SK-N-SH treated with all-trans-retinoic acid at 6 μM for 48 hours (cell line): ENCODE data around the gene TUFT1.

Experiments
- ATAC-seq: fragments of 200-7000 bp; cut with Tn5 transposase; 3 replicates; pipeline ENCODE4 v1.9.1; 2020; ENCODE audit warnings: mild to moderate bottlenecking, moderate library complexity
- ARNTL ChIP-seq: fragments of 450-650 bp; formaldehyde crosslinking; IDR thresholded peaks from 2 replicates; pipeline ENCODE4 v1.5.0; 2020; ENCODE audit warnings: low read depth, mild to moderate bottlenecking, moderate library complexity, borderline replicate concordance
- CSDC2 ChIP-seq: fragments of 250-450 bp; sonication (Bioruptor Pico); IDR thresholded peaks from 2 replicates; pipeline ENCODE4 v1.5.0; 2020; ENCODE audit warnings: mild to moderate bottlenecking, moderate library complexity
- ESRRG ChIP-seq: fragments of 250-450 bp; sonication (Bioruptor Pico); IDR thresholded peaks from 2 replicates; pipeline ENCODE4 v1.6.1; 2021; ENCODE audit warnings: mild to moderate bottlenecking
- GLIS3 ChIP-seq: fragments of 250-450 bp; sonication (Bioruptor Pico); IDR thresholded peaks from 2 replicates; pipeline ENCODE4 v1.5.0; 2020; ENCODE audit warnings: mild to moderate bottlenecking, moderate library complexity
- ISL1 ChIP-seq: fragments of 250-450 bp; sonication (Bioruptor Pico); IDR thresholded peaks from 2 replicates; pipeline ENCODE4 v2.1.2; 2022; ENCODE audit warnings: mild to moderate bottlenecking, moderate library complexity
- OSR1 ChIP-seq: fragments of 250-450 bp; sonication (Bioruptor Pico); IDR thresholded peaks from 2 replicates; pipeline ENCODE4 v1.8.0; 2022; ENCODE audit warnings: moderate library complexity, mild to moderate bottlenecking, inconsistent platforms
- PPARA ChIP-seq: fragments of 250-450 bp; sonication (Bioruptor Pico); IDR thresholded peaks from 2 replicates; pipeline ENCODE4 v1.5.0; 2020; ENCODE audit warnings: mild to moderate bottlenecking, borderline replicate concordance
- RARB ChIP-seq: fragments of 250-450 bp; sonication (Bioruptor Pico); IDR thresholded peaks from 2 replicates; pipeline ENCODE4 v1.8.0; 2021; ENCODE audit warnings: mild to moderate bottlenecking, moderate library complexity
- SNAI2 ChIP-seq: fragments of 250-450 bp; sonication (Bioruptor Pico); IDR thresholded peaks from 2 replicates; pipeline ENCODE4 v1.5.0; 2020; ENCODE audit warnings: mild to moderate bottlenecking, moderate library complexity
- TCF4 ChIP-seq: fragments of 250-450 bp; sonication (Bioruptor Pico); IDR thresholded peaks from 2 replicates; pipeline ENCODE4 v1.8.0; 2021; ENCODE audit warnings: mild to moderate bottlenecking, moderate library complexity, borderline replicate concordance
- TOX ChIP-seq: fragments of 250-450 bp; sonication (Bioruptor Pico); IDR thresholded peaks from 2 replicates; pipeline ENCODE4 v1.8.0; 2021; ENCODE audit warnings: mild to moderate bottlenecking, moderate library complexity, borderline replicate concordance
- ZC3H10 ChIP-seq: fragments of 250-450 bp; sonication (Bioruptor Pico); IDR thresholded peaks from 2 replicates; pipeline ENCODE4 v1.5.1; 2021; ENCODE audit warnings: mild to moderate bottlenecking, moderate library complexity
- ZFP3 ChIP-seq: fragments of 250-450 bp; sonication (Bioruptor Pico); IDR thresholded peaks from 2 replicates; pipeline ENCODE4 v1.5.0; 2020; ENCODE audit warnings: mild to moderate bottlenecking, moderate library complexity
- ZFP30 ChIP-seq: fragments of 450-650 bp; formaldehyde crosslinking; IDR thresholded peaks from 2 replicates; pipeline ENCODE4 v1.5.0; 2022; ENCODE audit warnings: mild to moderate bottlenecking, moderate library complexity
- ZNF565 ChIP-seq: fragments of 450-650 bp; formaldehyde crosslinking; conservative IDR thresholded peaks from 2 replicates; pipeline ENCODE4 v1.5.0; 2020; ENCODE audit warnings: low read depth, mild to moderate bottlenecking, moderate library complexity
- ZNF70 ChIP-seq: fragments of 450-650 bp; formaldehyde crosslinking; IDR thresholded peaks from 2 replicates; pipeline ENCODE4 v1.5.0; 2020; ENCODE audit warnings: mild to moderate bottlenecking, moderate library complexity
- ZNF8 ChIP-seq: fragments of 450-650 bp; formaldehyde crosslinking; IDR thresholded peaks from 2 replicates; pipeline ENCODE4 v1.5.0; 2020; ENCODE audit warnings: mild to moderate bottlenecking, moderate library complexity
- TF ChIP-seq, protein P1 (sequence below): fragments of 250-450 bp; sonication (Bioruptor Pico); IDR thresholded peaks from 2 replicates; pipeline ENCODE4 v1.8.0; 2021; ENCODE audit warnings: low read depth, mild to moderate bottlenecking, moderate library complexity, borderline replicate concordance
- TF ChIP-seq, protein P2 (sequence below): fragments of 250-450 bp; sonication (Bioruptor Pico); IDR thresholded peaks from 2 replicates; pipeline ENCODE4 v1.5.1; 2020; ENCODE audit warnings: low read depth, mild to moderate bottlenecking, moderate library complexity
- TF ChIP-seq, protein P3 (sequence below): fragments of 250-450 bp; sonication (Bioruptor Pico); IDR thresholded peaks from 2 replicates; pipeline ENCODE4 v1.8.0; 2020; ENCODE audit warnings: mild to moderate bottlenecking, moderate library complexity, borderline replicate concordance
- TF ChIP-seq, protein P4 (sequence below): fragments of 250-450 bp; sonication (Bioruptor Pico); IDR thresholded peaks from 2 replicates; pipeline ENCODE4 v1.5.1; 2021; ENCODE audit warnings: mild to moderate bottlenecking, moderate library complexity
- TF ChIP-seq, protein P5 (sequence below): fragments of 250-450 bp; sonication (Bioruptor Pico); IDR thresholded peaks from 2 replicates; pipeline ENCODE4 v1.5.0; 2020; ENCODE audit warnings: mild to moderate bottlenecking, moderate library complexity

Gene TUFT1

DNA sequence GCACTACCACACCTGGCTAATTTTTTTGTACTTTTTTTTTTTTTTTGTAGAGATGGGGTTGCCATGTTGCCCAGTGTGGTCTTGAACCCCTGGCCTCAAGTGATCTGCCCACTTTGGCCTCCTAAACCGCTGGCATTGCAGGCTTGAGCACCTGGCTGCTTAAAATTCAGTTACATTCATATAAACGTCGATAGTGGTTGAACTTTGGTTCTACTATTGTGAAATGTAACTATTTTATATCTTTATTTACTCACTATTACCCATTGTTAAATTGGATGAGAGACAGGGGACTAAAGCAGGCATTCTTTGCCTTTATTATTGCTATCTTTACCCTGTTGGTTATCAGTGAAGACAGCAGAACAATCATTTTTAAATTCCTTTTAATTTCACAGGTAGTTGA lies 77.9 kb downstream of the TUFT1 start:
- TF ChIP-seq PPARA (CRISPR knock-in tag) (no peak), ISL1 (no peak), ZNF70 (CRISPR knock-in tag) (no peak), ESRRG (CRISPR knock-in tag) (no peak), ZNF565 (CRISPR knock-in tag) (no peak), ZFP3 (CRISPR knock-in tag) (no peak), ZFP30 (CRISPR knock-in tag) (no peak), SNAI2 (CRISPR knock-in tag) (no peak), ARNTL (CRISPR knock-in tag) (no peak), OSR1 (no peak), GLIS3 (no peak)
- TF ChIP-seq, protein P1, sequence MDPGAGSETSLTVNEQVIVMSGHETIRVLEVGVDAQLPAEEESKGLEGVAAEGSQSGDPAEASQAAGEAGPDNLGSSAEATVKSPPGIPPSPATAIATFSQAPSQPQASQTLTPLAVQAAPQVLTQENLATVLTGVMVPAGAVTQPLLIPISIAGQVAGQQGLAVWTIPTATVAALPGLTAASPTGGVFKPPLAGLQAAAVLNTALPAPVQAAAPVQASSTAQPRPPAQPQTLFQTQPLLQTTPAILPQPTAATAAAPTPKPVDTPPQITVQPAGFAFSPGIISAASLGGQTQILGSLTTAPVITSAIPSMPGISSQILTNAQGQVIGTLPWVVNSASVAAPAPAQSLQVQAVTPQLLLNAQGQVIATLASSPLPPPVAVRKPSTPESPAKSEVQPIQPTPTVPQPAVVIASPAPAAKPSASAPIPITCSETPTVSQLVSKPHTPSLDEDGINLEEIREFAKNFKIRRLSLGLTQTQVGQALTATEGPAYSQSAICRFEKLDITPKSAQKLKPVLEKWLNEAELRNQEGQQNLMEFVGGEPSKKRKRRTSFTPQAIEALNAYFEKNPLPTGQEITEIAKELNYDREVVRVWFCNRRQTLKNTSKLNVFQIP: no peak
- TF ChIP-seq, protein P2, sequence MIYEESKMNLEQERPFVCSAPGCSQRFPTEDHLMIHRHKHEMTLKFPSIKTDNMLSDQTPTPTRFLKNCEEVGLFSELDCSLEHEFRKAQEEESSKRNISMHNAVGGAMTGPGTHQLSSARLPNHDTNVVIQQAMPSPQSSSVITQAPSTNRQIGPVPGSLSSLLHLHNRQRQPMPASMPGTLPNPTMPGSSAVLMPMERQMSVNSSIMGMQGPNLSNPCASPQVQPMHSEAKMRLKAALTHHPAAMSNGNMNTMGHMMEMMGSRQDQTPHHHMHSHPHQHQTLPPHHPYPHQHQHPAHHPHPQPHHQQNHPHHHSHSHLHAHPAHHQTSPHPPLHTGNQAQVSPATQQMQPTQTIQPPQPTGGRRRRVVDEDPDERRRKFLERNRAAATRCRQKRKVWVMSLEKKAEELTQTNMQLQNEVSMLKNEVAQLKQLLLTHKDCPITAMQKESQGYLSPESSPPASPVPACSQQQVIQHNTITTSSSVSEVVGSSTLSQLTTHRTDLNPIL (CRISPR knock-in tag): no peak
- TF ChIP-seq, protein P3, sequence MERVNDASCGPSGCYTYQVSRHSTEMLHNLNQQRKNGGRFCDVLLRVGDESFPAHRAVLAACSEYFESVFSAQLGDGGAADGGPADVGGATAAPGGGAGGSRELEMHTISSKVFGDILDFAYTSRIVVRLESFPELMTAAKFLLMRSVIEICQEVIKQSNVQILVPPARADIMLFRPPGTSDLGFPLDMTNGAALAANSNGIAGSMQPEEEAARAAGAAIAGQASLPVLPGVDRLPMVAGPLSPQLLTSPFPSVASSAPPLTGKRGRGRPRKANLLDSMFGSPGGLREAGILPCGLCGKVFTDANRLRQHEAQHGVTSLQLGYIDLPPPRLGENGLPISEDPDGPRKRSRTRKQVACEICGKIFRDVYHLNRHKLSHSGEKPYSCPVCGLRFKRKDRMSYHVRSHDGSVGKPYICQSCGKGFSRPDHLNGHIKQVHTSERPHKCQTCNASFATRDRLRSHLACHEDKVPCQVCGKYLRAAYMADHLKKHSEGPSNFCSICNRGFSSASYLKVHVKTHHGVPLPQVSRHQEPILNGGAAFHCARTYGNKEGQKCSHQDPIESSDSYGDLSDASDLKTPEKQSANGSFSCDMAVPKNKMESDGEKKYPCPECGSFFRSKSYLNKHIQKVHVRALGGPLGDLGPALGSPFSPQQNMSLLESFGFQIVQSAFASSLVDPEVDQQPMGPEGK (CRISPR knock-in tag): no peak
- TF ChIP-seq, protein P4, sequence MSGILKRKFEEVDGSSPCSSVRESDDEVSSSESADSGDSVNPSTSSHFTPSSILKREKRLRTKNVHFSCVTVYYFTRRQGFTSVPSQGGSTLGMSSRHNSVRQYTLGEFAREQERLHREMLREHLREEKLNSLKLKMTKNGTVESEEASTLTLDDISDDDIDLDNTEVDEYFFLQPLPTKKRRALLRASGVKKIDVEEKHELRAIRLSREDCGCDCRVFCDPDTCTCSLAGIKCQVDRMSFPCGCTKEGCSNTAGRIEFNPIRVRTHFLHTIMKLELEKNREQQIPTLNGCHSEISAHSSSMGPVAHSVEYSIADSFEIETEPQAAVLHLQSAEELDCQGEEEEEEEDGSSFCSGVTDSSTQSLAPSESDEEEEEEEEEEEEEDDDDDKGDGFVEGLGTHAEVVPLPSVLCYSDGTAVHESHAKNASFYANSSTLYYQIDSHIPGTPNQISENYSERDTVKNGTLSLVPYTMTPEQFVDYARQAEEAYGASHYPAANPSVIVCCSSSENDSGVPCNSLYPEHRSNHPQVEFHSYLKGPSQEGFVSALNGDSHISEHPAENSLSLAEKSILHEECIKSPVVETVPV (CRISPR knock-in tag): no peak
- TF ChIP-seq, protein P5, sequence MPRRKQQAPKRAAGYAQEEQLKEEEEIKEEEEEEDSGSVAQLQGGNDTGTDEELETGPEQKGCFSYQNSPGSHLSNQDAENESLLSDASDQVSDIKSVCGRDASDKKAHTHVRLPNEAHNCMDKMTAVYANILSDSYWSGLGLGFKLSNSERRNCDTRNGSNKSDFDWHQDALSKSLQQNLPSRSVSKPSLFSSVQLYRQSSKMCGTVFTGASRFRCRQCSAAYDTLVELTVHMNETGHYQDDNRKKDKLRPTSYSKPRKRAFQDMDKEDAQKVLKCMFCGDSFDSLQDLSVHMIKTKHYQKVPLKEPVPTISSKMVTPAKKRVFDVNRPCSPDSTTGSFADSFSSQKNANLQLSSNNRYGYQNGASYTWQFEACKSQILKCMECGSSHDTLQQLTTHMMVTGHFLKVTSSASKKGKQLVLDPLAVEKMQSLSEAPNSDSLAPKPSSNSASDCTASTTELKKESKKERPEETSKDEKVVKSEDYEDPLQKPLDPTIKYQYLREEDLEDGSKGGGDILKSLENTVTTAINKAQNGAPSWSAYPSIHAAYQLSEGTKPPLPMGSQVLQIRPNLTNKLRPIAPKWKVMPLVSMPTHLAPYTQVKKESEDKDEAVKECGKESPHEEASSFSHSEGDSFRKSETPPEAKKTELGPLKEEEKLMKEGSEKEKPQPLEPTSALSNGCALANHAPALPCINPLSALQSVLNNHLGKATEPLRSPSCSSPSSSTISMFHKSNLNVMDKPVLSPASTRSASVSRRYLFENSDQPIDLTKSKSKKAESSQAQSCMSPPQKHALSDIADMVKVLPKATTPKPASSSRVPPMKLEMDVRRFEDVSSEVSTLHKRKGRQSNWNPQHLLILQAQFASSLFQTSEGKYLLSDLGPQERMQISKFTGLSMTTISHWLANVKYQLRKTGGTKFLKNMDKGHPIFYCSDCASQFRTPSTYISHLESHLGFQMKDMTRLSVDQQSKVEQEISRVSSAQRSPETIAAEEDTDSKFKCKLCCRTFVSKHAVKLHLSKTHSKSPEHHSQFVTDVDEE (CRISPR knock-in tag): no peak
- no peak for ATAC-seq

DNA sequence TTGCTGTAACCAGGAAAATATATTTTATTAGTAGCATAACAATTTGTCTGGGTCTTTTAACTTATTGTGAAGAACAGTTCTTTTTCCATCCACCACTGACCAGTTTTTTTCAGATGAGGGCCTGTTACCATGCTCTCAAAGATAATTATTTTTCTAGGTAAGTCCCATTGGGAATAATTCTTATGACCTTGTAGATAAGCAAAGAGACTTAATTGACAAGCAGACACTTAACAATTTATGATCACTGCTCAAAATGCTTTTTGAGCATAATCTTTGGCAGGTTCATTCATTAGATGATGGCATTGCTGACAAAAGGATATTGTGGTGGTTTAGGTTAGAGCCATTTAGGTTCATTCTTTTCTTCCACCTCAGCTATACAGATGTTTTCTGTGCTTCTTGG lies 78.4 kb downstream of the TUFT1 start:
- ATAC-seq: no peak
- TF ChIP-seq ISL1 (no peak), RARB (CRISPR knock-in tag) (no peak), TOX (no peak), ARNTL (CRISPR knock-in tag) (no peak), ZC3H10 (CRISPR knock-in tag) (no peak), ZFP3 (CRISPR knock-in tag) (no peak), ESRRG (CRISPR knock-in tag) (no peak), ZNF8 (CRISPR knock-in tag) (no peak), ZFP30 (CRISPR knock-in tag) (no peak), SNAI2 (CRISPR knock-in tag) (no peak), ZNF565 (CRISPR knock-in tag) (no peak), ZNF70 (CRISPR knock-in tag) (no peak), CSDC2 (CRISPR knock-in tag) (no peak), TCF4 (CRISPR knock-in tag) (no peak)
- TF ChIP-seq, protein P2 (CRISPR knock-in tag): no peak
- TF ChIP-seq, protein P1: no peak
- TF ChIP-seq, protein P3 (CRISPR knock-in tag): no peak
- TF ChIP-seq, protein P5 (CRISPR knock-in tag): no peak
